ENCODE data around the gene ONECUT3. TPM values are rescaled to one million over a fixed set of nuclear protein-coding genes. Genes with fewer than 3 reads are reported as not detected.

The ONECUT3 gene
- total and polyA plus RNA-seq, 9 of the 15 experiments (the other 6 are each of a cell fraction or from before 2014, with no cell fraction given) = not detected

DNA sequence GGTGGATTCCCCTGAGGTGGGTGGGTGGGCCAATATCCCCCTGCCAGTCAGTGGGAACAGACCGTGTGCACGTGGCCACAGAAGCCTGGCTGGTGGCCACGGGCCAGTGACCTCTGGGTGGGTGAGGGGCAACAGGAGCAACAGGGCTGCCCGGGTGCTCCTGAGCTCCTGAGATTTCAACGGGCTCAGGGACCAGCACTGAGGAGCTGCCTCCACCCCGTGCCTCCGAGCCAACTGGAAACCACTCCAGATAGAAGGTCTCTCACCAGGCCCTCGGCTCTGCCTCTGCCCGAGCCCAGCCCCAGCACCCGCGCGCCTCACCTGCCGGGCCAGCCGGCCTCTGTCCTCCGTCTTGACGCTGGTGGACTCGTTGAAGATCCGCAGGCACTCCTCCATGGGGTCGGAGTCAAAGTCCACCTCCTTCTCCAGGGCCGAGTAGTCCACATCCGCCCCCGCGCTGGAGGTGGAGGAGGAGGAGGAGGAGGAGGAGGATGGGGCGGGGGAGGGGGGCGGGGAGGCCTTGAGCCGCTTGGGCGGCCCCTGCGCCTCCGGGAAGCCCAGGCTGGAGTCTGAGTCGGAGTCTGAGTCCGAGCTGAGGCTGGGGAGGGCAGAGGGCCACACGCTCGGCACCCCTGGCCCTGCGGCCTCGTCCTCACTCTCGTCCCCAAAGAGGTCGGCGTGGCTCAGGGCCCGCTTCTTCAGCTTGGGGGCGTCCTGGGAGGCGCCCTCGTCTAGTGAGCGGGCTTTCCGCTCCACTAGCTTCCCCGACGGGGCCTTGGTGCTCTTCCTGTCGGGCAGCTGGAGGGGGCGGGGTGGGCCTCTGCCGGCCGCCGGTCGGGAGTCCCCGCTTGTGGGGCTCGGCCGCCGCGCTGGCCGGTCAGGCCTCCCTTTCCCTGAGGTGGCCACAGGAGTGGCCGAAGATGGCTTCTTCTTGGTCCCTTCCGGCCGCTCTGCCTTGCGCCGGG is 73.5 kb downstream of the ONECUT3 start (continued):
- no peak for TF ChIP-seq HDAC2 (IDR thresholded peaks at IDR 0.05)
- TF ChIP-seq, protein P1, sequence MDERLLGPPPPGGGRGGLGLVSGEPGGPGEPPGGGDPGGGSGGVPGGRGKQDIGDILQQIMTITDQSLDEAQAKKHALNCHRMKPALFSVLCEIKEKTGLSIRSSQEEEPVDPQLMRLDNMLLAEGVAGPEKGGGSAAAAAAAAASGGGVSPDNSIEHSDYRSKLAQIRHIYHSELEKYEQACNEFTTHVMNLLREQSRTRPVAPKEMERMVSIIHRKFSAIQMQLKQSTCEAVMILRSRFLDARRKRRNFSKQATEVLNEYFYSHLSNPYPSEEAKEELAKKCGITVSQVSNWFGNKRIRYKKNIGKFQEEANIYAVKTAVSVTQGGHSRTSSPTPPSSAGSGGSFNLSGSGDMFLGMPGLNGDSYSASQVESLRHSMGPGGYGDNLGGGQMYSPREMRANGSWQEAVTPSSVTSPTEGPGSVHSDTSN (CRISPR knock-in tag; IDR thresholded peaks at IDR 0.05; ENCODE audit: low read depth) = no peak
- TF ChIP-seq, protein P1 (tag; conservative IDR thresholded peaks at IDR 0.05; ENCODE audit: low read depth) = no peak
- TF ChIP-seq, protein P2, sequence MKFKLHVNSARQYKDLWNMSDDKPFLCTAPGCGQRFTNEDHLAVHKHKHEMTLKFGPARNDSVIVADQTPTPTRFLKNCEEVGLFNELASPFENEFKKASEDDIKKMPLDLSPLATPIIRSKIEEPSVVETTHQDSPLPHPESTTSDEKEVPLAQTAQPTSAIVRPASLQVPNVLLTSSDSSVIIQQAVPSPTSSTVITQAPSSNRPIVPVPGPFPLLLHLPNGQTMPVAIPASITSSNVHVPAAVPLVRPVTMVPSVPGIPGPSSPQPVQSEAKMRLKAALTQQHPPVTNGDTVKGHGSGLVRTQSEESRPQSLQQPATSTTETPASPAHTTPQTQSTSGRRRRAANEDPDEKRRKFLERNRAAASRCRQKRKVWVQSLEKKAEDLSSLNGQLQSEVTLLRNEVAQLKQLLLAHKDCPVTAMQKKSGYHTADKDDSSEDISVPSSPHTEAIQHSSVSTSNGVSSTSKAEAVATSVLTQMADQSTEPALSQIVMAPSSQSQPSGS (CRISPR knock-in tag; IDR thresholded peaks at IDR 0.05) = no peak
- TF ChIP-seq, protein P3, sequence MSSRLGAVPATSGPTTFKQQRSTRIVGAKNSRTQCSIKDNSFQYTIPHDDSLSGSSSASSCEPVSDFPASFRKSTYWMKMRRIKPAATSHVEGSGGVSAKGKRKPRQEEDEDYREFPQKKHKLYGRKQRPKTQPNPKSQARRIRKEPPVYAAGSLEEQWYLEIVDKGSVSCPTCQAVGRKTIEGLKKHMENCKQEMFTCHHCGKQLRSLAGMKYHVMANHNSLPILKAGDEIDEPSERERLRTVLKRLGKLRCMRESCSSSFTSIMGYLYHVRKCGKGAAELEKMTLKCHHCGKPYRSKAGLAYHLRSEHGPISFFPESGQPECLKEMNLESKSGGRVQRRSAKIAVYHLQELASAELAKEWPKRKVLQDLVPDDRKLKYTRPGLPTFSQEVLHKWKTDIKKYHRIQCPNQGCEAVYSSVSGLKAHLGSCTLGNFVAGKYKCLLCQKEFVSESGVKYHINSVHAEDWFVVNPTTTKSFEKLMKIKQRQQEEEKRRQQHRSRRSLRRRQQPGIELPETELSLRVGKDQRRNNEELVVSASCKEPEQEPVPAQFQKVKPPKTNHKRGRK (tag; IDR thresholded peaks at IDR 0.05) = 0 out of 2 replicates have a peak, but pooled peaks have one; percentile 12
- TF ChIP-seq ESRRA (IDR thresholded peaks at IDR 0.05; ENCODE audit: borderline replicate concordance, low read depth) = 0 out of 2 replicates have a peak, but pooled peaks have one; percentile 13
- TF ChIP-seq POLR2AphosphoS2 (IDR thresholded peaks at IDR 0.05; ENCODE audit: low read length) = no peak
- TF ChIP-seq ZNF133 (CRISPR knock-in tag; IDR thresholded peaks at IDR 0.05) = no peak
- TF ChIP-seq RBBP5 (IDR thresholded peaks at IDR 0.05; ENCODE audit: borderline replicate concordance, insufficient read depth, low read length, poor library complexity, severe bottlenecking) = peak; percentile 42
- TF ChIP-seq, protein P4, sequence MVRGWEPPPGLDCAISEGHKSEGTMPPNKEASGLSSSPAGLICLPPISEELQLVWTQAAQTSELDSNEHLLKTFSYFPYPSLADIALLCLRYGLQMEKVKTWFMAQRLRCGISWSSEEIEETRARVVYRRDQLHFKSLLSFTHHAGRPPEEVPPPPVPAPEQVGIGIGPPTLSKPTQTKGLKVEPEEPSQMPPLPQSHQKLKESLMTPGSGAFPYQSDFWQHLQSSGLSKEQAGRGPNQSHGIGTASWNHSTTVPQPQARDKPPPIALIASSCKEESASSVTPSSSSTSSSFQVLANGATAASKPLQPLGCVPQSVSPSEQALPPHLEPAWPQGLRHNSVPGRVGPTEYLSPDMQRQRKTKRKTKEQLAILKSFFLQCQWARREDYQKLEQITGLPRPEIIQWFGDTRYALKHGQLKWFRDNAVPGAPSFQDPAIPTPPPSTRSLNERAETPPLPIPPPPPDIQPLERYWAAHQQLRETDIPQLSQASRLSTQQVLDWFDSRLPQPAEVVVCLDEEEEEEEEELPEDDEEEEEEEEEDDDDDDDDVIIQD (CRISPR knock-in tag; IDR thresholded peaks at IDR 0.05) = no peak
- no peak for TF ChIP-seq SMAD2 (IDR thresholded peaks at IDR 0.05; ENCODE audit: low read depth, low read length)
- TF ChIP-seq PCBP2 (IDR thresholded peaks at IDR 0.05; ENCODE audit: low read depth, low read length, poor library complexity, severe bottlenecking) = no peak
- TF ChIP-seq MYC (IDR thresholded peaks at IDR 0.05; ENCODE audit: low read depth, low read length) = no peak
- TF ChIP-seq MYC (CRISPR knock-in tag; IDR thresholded peaks at IDR 0.05; ENCODE audit: borderline replicate concordance, low read depth) = 0 out of 2 replicates have a peak, but pooled peaks have one; percentile 22
- no peak for TF ChIP-seq TCF7 (IDR thresholded peaks at IDR 0.05; ENCODE audit: borderline replicate concordance)
- peak; percentile 33 for TF ChIP-seq FIP1L1 (IDR thresholded peaks at IDR 0.05; ENCODE audit: low read depth, low read length, poor library complexity, severe bottlenecking)
- TF ChIP-seq, protein P5, sequence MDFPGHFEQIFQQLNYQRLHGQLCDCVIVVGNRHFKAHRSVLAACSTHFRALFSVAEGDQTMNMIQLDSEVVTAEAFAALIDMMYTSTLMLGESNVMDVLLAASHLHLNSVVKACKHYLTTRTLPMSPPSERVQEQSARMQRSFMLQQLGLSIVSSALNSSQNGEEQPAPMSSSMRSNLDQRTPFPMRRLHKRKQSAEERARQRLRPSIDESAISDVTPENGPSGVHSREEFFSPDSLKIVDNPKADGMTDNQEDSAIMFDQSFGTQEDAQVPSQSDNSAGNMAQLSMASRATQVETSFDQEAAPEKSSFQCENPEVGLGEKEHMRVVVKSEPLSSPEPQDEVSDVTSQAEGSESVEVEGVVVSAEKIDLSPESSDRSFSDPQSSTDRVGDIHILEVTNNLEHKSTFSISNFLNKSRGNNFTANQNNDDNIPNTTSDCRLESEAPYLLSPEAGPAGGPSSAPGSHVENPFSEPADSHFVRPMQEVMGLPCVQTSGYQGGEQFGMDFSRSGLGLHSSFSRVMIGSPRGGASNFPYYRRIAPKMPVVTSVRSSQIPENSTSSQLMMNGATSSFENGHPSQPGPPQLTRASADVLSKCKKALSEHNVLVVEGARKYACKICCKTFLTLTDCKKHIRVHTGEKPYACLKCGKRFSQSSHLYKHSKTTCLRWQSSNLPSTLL (IDR thresholded peaks at IDR 0.05) = no peak; the same call in 1 of the 2 replicates
